Mesendoderm (in vitro differentiated cells): ENCODE results near the gene CST9.
"Not testable (repeated sequence)": the region's sequence is repeated elsewhere in the genome, so short reads cannot be mapped to it uniquely, and the experiment has no call there.

ENCODE experiments used
- DNase-seq: peaks from one replicate; pipeline ENCODE4 v3.0.0; 2013
- H2AK5ac ChIP-seq: 2 replicates; pipeline ENCODE4 v1.6.1; 2013; ENCODE audit warnings: low read length, inconsistent platforms
- H2BK120ac ChIP-seq: 2 replicates; pipeline ENCODE4 v1.6.1; 2013; ENCODE audit warnings: low read depth, mild to moderate bottlenecking, low read length, moderate library complexity, mixed read lengths
- H2BK15ac ChIP-seq: replicated peaks from 2 replicates; pipeline ENCODE4 v1.6.1; 2013; ENCODE audit warnings: low read depth, mild to moderate bottlenecking, moderate library complexity
- H2BK5ac ChIP-seq: 2 replicates; pipeline ENCODE4 v1.6.1; 2013; ENCODE audit warnings: low read length, inconsistent platforms
- H3K18ac ChIP-seq: 2 replicates; pipeline ENCODE4 v1.6.1; 2013; ENCODE audit warnings: mild to moderate bottlenecking, low read length, mixed read lengths
- H3K23ac ChIP-seq: one replicate; pipeline ENCODE4 v1.6.1; 2013; ENCODE audit warnings: low read length
- H3K27ac ChIP-seq: 2 replicates; pipeline ENCODE4 v1.5.1; 2013; ENCODE audit warnings: low read depth, mild to moderate bottlenecking, inconsistent platforms, low read length, moderate library complexity
- H3K27me3 ChIP-seq: 2 replicates; pipeline ENCODE4 v1.6.1; 2013; ENCODE audit warnings: low read length, control low read depth, mild to moderate bottlenecking, inconsistent platforms; ENCODE audit not compliant: insufficient read depth, poor library complexity
- H3K36me3 ChIP-seq: 2 replicates; pipeline ENCODE4 v1.6.1; 2013; ENCODE audit warnings: low read length, inconsistent platforms; ENCODE audit not compliant: control insufficient read depth, insufficient read depth
- H3K4ac ChIP-seq: one replicate; pipeline ENCODE4 v1.6.1; 2013; ENCODE audit warnings: low read depth, mild to moderate bottlenecking, low read length, moderate library complexity
- H3K4me1 ChIP-seq: 2 replicates; pipeline ENCODE4 v1.6.1; 2013; ENCODE audit warnings: low read depth, low read length, inconsistent platforms; ENCODE audit not compliant: control insufficient read depth
- H3K4me2 ChIP-seq: 2 replicates; pipeline ENCODE4 v1.6.1; 2013; ENCODE audit warnings: low read length
- H3K4me3 ChIP-seq: 2 replicates; pipeline ENCODE4 v1.5.1; 2013; ENCODE audit warnings: mild to moderate bottlenecking, low read length
- H3K56ac ChIP-seq: one replicate; pipeline ENCODE4 v1.6.1; 2013; ENCODE audit warnings: low read length
- H3K79me1 ChIP-seq: 2 replicates; pipeline ENCODE4 v1.6.1; 2013; ENCODE audit warnings: low read length, inconsistent platforms
- H3K79me2 ChIP-seq: 2 replicates; pipeline ENCODE4 v1.6.1; 2013; ENCODE audit warnings: mild to moderate bottlenecking, low read length; ENCODE audit not compliant: control insufficient read depth, insufficient read depth
- H3K9ac ChIP-seq: 2 replicates; pipeline ENCODE4 v1.6.1; 2013; ENCODE audit warnings: low read length, inconsistent platforms
- H4K5ac ChIP-seq: one replicate; pipeline ENCODE4 v1.6.1; 2013; ENCODE audit warnings: low read length
- H4K8ac ChIP-seq: one replicate; pipeline ENCODE4 v1.6.1; 2013; ENCODE audit warnings: low read depth, mild to moderate bottlenecking, control low read depth, low read length, moderate library complexity
- WGBS: extraction: QIAGEN DNeasy Blood & Tissue Kit; methylation state at CpG from one replicate; pipeline ENCODE4 v1.1.7; 2013; ENCODE audit warnings: low lambda C conversion rate, missing lambda C conversion rate; ENCODE audit not compliant: insufficient coverage; ENCODE audit errors: extremely low coverage; 5-methylcytosine and 5-hydroxymethylcytosine counted together

Gene CST9

GRCh38 chr20:23635768-23636090 is 30.0 kb upstream of the CST9 start:
- H3K4me3 ChIP-seq, H3K9ac ChIP-seq, H3K36me3 ChIP-seq, H3K27ac ChIP-seq, H4K5ac ChIP-seq, H2BK5ac ChIP-seq, DNase-seq, H3K18ac ChIP-seq, H3K4me1 ChIP-seq, H3K4me2 ChIP-seq, H3K79me1 ChIP-seq, H2BK120ac ChIP-seq, H3K79me2 ChIP-seq, H3K23ac ChIP-seq, H2AK5ac ChIP-seq, H3K56ac ChIP-seq, H4K8ac ChIP-seq, H2BK15ac ChIP-seq, H3K27me3 ChIP-seq, H3K4ac ChIP-seq: not testable (repeated sequence)
- WGBS = no CpG with 5 or more reads among the region's 2 CpGs

- Histone ChIP-seq H3K56ac (no peak overlapping the region), H3K4me2 (no peak overlapping the region), H2AK5ac (no peak overlapping the region)
These were observed 29.5 kb upstream of the CST9 start for GRCh38 chr20:23634985-23635767.

GRCh38 chr20:23634044-23634801 is 28.5 kb upstream of the CST9 start:
- Histone ChIP-seq H3K4me1 (no peaks in the 10 kb centered on the region), H4K8ac (no peak overlapping the region), H3K27me3 (no peaks in the 10 kb centered on the region), H2BK5ac (no peak overlapping the region), H3K79me2 (no peaks in the 10 kb centered on the region), H2BK15ac (no peak overlapping the region), H3K4ac (no peak overlapping the region), H3K36me3 (no peaks in the 10 kb centered on the region), H3K27ac (no peak overlapping the region), H3K4me3 (no peak overlapping the region), H3K79me1 (no peaks in the 10 kb centered on the region), H3K18ac (no peak overlapping the region), H4K5ac (no peak overlapping the region), H3K23ac (no peak overlapping the region), H3K4me2 (no peak overlapping the region), H2BK120ac (no peak overlapping the region), H3K9ac (no peak overlapping the region), H2AK5ac (no peak overlapping the region), H3K56ac (no peak overlapping the region)
- WGBS = no CpG with 5 or more reads among the region's 8 CpGs
- no peak for DNase-seq

More at GRCh38 chr20:23634985-23635767, 29.5 kb upstream of the CST9 start:
- Histone ChIP-seq H3K79me2 (no peaks in the 10 kb centered on the region), H3K4ac (no peak overlapping the region), H3K27ac (no peak overlapping the region), H2BK5ac (no peak overlapping the region), H3K18ac (no peak overlapping the region), H3K4me3 (no peak overlapping the region), H2BK15ac (no peak overlapping the region), H3K36me3 (no peaks in the 10 kb centered on the region), H3K27me3 (no peaks in the 10 kb centered on the region), H2BK120ac (no peak overlapping the region), H4K5ac (no peak overlapping the region), H3K4me1 (no peaks in the 10 kb centered on the region), H4K8ac (no peak overlapping the region), H3K79me1 (no peaks in the 10 kb centered on the region), H3K23ac (no peak overlapping the region), H3K9ac (no peak overlapping the region)
- DNase-seq = no peak
- WGBS = no CpG with 5 or more reads among the region's 12 CpGs

GRCh38 chr20:23632711-23633573 is 27.2 kb upstream of the CST9 start:
- H3K36me3 ChIP-seq = no peaks in the 10 kb centered on the region
- DNase-seq = no peak
- no peak overlapping the region for H3K23ac ChIP-seq
- no peak overlapping the region for H4K8ac ChIP-seq
- WGBS = no CpG with 5 or more reads among the region's 8 CpGs
- no peaks in the 10 kb centered on the region for H3K79me2 ChIP-seq
- no peak overlapping the region for H4K5ac ChIP-seq
- H3K4me1 ChIP-seq = peaks cover 2% of the 10 kb centered on the region
- H3K27me3 ChIP-seq = no peaks in the 10 kb centered on the region
- no peak overlapping the region for H2BK15ac ChIP-seq
- H3K27ac ChIP-seq = no peak overlapping the region
- no peak overlapping the region for H3K56ac ChIP-seq
- no peak overlapping the region for H2BK5ac ChIP-seq
- no peak overlapping the region for H3K4me2 ChIP-seq
- no peak overlapping the region for H3K18ac ChIP-seq
- H3K4ac ChIP-seq = no peak overlapping the region
- no peak overlapping the region for H3K9ac ChIP-seq
- no peak overlapping the region for H2BK120ac ChIP-seq
- no peak overlapping the region for H3K4me3 ChIP-seq
- no peaks in the 10 kb centered on the region for H3K79me1 ChIP-seq
- no peak overlapping the region for H2AK5ac ChIP-seq

- Histone ChIP-seq H3K79me1 (no peaks in the 10 kb centered on the region), H3K4me1 (peaks cover 2% of the 10 kb centered on the region), H3K23ac (no peak overlapping the region), H2BK120ac (no peak overlapping the region), H2BK5ac (no peak overlapping the region), H3K36me3 (no peaks in the 10 kb centered on the region), H3K9ac (no peak overlapping the region), H3K4me2 (no peak overlapping the region), H3K27ac (no peak overlapping the region), H4K5ac (no peak overlapping the region), H3K18ac (no peak overlapping the region), H3K4me3 (no peak overlapping the region), H2AK5ac (no peak overlapping the region), H3K27me3 (no peaks in the 10 kb centered on the region), H3K79me2 (no peaks in the 10 kb centered on the region), H3K56ac (no peak overlapping the region), H4K8ac (no peak overlapping the region), H3K4ac (no peak overlapping the region), H2BK15ac (no peak overlapping the region)
- no CpG with 5 or more reads among the region's 12 CpGs for WGBS
- no peak for DNase-seq
These were observed 26.4 kb upstream of the CST9 start for GRCh38 chr20:23631981-23632710.
